ENCODE measurements around the gene CST2.
"Not testable (repeated sequence)": the region's sequence is repeated elsewhere in the genome, so short reads cannot be mapped to it uniquely, and the experiment has no call there.

CST2 gene

GRCh38 chr20:23800865-23801264 lies 25.7 kb downstream of the CST2 start:
- DNase-seq = no peak

- peak; percentile 2 to 52 (median 15) for DNase-seq
Measured at GRCh38 chr20:23799216-23799847, 27.2 kb downstream of the CST2 start.

- no peak for DNase-seq
Measured at GRCh38 chr20:23795526-23795925, 31.0 kb downstream of the CST2 start.

- DNase-seq = no peak
Measured at GRCh38 chr20:23794841-23795240, 31.7 kb downstream of the CST2 start.

- no peak for DNase-seq
Measured at GRCh38 chr20:23794065-23794464, 32.5 kb downstream of the CST2 start.

GRCh38 chr20:23783447-23783846 lies 43.1 kb downstream of the CST2 start:
- no peak for DNase-seq

- peak; percentile 37 to 60 (median 54) for DNase-seq
Measured at GRCh38 chr20:23782366-23782983, 44.1 kb downstream of the CST2 start.

GRCh38 chr20:23778676-23779075 lies 47.9 kb downstream of the CST2 start:
- not testable (repeated sequence) for DNase-seq

- DNase-seq = not testable (repeated sequence)
Measured at GRCh38 chr20:23777380-23777779, 49.1 kb downstream of the CST2 start.

- DNase-seq = no peak
Measured at GRCh38 chr20:23776067-23776771, 50.3 kb downstream of the CST2 start.

GRCh38 chr20:23774081-23774480 lies 52.4 kb downstream of the CST2 start:
- no peak for DNase-seq

Measured in suppressor macrophage (primary cell).